Fibroblast of pulmonary artery (primary cell): Measurements from ENCODE around the gene MTR.
A peak's percentile ranks its signal among the peaks of the same experiment; 100 is the strongest.

Source experiments
- DNase-seq: peaks from one replicate; pipeline ENCODE4 v3.0.0-alpha.2; 2010; ENCODE audit warnings: low read depth
- H3K4me3 ChIP-seq: replicated peaks from 2 replicates; pipeline ENCODE4 v1.5.1; 2011; ENCODE audit warnings: low read depth, mild to moderate bottlenecking, control low read depth, low read length, moderate library complexity
- TF ChIP-seq, protein P1 (sequence below): IDR thresholded peaks from 2 replicates; pipeline ENCODE4 v1.5.1; 2011; ENCODE audit warnings: mild to moderate bottlenecking, control low read depth, low read length, inconsistent platforms; ENCODE audit errors: missing control alignments

MTR gene

DNA sequence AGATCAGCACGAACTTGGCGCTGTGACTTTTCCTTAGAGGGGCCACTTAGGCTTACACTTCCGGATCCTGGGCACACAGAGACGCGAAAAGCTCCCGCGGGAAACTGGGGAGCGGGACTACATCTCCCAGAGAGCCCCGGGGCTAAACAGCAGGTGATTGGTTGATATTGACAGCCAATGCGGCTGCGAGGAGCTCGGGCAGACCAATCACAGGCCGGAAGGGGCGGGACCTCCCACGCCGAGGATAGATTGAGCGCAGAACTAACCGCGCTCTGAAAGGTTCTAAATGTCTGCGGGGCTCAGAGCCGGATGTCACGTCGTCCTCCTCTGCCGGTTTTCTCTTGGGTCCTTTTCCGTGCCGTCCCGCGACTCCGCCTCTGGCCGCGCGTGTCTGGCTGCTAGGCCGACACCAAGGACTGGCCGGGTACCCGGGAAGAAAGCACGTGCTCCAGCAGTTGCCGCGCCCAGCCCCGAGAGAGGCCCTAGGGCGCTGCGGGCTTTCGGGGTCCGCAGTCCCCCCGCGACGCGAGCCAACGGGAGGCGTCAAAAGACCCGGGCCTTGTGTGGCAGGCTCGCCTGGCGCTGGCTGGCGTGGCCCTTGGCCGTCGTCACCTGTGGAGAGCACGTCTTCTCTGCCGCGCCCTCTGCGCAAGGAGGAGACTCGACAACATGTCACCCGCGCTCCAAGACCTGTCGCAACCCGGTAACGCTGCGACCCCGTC is at the start of gene MTR:
Gene MTR (plus strand): TSS at position 258 of the 722 bp plus-strand sequence. CDS start 412 bp downstream, at position 670.
- H3K4me3 ChIP-seq = peak within 1 kb of the TSS; percentile 91
- peak; percentile 98 for DNase-seq
- TF ChIP-seq, protein P1, sequence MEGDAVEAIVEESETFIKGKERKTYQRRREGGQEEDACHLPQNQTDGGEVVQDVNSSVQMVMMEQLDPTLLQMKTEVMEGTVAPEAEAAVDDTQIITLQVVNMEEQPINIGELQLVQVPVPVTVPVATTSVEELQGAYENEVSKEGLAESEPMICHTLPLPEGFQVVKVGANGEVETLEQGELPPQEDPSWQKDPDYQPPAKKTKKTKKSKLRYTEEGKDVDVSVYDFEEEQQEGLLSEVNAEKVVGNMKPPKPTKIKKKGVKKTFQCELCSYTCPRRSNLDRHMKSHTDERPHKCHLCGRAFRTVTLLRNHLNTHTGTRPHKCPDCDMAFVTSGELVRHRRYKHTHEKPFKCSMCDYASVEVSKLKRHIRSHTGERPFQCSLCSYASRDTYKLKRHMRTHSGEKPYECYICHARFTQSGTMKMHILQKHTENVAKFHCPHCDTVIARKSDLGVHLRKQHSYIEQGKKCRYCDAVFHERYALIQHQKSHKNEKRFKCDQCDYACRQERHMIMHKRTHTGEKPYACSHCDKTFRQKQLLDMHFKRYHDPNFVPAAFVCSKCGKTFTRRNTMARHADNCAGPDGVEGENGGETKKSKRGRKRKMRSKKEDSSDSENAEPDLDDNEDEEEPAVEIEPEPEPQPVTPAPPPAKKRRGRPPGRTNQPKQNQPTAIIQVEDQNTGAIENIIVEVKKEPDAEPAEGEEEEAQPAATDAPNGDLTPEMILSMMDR = no peak

DNA sequence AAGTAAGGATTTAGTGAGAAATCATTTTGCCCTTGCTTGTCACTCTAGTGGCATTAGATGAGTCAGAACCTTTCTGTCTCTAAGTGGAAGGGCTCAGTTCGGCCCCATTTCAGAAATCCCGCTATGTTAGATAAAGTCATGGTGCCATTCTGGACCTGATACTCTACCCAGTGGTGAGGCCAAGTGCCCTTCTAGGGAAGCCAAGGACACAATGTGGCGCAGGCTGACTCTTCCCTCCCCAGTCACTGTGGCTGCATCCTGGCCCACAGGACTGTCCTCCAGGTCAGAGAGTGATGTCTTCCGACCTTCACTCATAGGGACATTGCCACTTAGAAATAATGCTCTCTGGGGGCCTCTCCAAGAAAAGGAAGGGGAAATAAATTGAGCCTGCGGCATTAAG is 48.3 kb upstream of the MTR start:
- TF ChIP-seq, protein P1 = no peak
- DNase-seq = no peak
- H3K4me3 ChIP-seq = no peak overlapping the region

DNA sequence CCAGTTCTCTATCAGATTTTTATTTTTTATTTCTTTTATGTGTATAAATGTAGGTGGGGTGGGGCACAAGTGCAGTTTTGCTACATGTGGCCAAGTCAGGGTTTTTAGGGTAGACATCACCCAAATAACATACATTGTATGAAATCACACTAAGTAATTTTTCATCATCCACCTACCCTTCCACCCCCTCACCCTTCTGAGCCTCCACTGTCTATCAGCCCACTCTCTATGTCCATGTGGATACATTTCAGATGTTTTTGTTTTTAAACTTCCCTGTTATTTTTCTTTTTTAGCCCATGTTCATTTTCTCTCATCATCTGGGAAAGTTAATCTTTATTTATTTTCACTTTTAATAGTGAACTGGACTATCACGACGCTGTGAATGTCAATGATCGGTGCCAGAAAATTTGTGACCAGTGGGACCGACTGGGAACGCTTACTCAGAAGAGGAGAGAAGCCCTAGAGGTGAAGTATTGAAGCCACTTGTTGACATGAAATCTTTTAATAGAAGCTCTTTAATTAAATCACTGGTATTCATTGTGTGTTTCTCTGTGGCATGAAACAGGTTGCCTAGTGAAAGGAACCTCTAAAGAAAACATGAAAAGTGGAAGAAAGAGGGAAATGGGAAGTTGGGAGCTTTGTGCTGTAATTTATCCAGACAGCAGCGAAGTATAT is 47.6 kb upstream of the MTR start:
- DNase-seq = no peak
- TF ChIP-seq, protein P1 = no peak
- H3K4me3 ChIP-seq = no peak overlapping the region

DNA sequence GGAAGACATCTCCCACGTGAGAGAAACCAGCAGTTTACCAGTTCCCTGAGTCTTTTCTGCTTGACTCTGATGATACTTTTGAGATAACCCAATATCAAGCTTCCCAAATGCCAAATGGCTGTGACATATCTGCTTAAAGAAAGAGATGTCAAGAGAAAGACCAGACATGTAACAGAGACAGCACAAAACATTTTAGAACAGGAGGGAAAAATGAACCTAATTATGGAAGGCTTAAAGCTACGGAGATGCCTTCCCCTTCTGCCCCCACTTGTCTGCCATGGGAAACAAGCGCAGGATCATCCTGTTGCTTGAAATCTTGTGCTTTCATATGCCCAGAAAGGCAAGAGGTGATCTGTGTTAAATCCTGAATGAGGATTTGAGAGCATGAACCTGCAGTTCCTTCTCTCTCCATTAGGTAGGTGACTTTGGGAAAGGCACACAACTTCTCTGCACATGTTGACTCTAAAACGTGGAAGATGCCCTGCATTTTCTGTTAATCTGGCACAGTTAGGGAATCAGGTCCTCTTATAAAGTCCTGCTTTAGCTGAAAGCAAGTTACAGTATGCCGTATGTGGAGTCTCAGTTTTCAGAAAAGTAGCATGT is 46.7 kb upstream of the MTR start:
- no peak for DNase-seq
- TF ChIP-seq, protein P1 = peak; percentile 26
- H3K4me3 ChIP-seq = no peak overlapping the region

DNA sequence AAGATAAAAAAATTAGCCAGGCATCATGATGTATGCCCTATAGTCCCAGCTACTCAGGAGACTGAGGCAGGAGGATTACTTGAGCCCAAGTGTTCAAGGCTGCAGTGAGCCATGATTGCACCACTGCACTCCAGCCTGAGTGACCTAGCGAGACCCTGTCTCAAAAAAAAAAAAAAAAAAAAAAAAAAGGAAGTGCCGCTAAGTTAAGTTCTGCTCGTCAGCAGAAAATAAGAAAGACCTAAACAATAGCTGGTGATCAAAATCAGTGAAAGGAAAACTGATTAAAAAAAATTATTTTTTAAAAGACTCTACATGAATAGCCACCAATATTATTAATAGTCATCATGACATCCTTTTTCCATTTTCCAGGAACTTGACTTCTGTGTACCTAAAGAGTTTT is 44.2 kb upstream of the MTR start:
- no peak overlapping the region for H3K4me3 ChIP-seq
- no peak for DNase-seq
- TF ChIP-seq, protein P1 = no peak

DNA sequence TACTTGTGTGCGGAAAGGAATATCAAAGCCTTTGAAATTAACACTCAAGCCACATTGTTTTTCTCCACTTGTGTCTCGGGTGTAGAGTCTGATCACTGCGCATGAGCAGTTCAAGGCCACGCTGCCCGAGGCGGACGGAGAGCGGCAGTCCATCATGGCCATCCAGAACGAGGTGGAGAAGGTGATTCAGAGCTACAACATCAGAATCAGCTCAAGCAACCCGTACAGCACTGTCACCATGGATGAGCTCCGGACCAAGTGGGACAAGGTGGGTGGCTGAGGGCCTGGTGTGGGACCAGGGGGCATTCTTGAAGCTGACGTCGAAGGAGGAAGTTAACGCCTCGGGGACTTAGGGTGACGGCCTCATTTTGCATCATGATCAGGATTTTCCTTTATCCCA is 43.7 kb upstream of the MTR start:
- TF ChIP-seq, protein P1 = no peak
- H3K4me3 ChIP-seq = no peak overlapping the region
- DNase-seq = no peak

DNA sequence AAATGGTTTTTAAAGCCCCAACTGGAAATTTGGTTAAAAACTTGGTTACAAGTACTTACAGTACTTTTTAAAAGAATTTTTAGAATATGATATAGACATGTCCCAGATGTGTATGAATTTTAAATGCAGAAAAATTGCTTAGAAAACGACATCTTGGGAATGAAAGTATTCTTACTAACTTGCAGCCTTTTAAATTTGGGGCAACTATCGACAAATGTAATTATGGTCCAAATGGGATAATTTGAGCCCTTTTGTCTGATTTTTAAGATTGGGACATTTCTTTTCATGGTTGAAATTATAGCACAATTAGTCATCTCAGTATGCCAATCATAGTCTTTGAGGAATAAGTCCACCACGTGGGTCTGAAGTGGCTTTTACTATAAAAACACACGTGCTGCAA is 43.2 kb upstream of the MTR start:
- no peak for DNase-seq
- TF ChIP-seq, protein P1 = no peak
- H3K4me3 ChIP-seq = no peak overlapping the region
